C4-2B (cell line): ENCODE results near the gene RYR3.

Experiments used
- ZFX ChIP-seq: fragments of 450-650 bp; IDR thresholded peaks from 2 replicates; pipeline ENCODE4 v1.6.1; 2017
- TF ChIP-seq, protein P1 (sequence below): fragments of 450-650 bp; conservative IDR thresholded peaks from 2 replicates; pipeline ENCODE4 v1.5.1; 2017; ENCODE audit warnings: mild to moderate bottlenecking

DNA sequence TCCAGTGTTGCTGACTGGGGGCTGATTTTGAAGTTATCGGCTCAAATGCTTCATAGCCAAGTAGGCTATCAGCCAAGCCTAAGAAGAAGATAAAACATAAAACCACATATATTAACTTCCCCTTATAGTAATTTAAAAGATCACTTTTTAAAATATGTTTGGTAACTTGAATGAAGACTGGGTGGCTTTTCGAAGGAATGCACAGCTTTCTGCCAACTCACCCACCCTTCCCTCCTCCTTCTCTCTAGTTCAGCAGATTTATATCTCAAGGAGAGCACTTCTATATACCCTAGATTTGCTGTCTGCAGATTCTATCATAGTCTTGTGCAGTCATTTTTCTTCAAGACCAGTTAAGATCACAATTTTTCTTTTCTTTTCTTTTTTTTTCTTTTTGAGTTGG, 468.1 kb downstream of the RYR3 start:
- TF ChIP-seq, protein P1, sequence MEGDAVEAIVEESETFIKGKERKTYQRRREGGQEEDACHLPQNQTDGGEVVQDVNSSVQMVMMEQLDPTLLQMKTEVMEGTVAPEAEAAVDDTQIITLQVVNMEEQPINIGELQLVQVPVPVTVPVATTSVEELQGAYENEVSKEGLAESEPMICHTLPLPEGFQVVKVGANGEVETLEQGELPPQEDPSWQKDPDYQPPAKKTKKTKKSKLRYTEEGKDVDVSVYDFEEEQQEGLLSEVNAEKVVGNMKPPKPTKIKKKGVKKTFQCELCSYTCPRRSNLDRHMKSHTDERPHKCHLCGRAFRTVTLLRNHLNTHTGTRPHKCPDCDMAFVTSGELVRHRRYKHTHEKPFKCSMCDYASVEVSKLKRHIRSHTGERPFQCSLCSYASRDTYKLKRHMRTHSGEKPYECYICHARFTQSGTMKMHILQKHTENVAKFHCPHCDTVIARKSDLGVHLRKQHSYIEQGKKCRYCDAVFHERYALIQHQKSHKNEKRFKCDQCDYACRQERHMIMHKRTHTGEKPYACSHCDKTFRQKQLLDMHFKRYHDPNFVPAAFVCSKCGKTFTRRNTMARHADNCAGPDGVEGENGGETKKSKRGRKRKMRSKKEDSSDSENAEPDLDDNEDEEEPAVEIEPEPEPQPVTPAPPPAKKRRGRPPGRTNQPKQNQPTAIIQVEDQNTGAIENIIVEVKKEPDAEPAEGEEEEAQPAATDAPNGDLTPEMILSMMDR = no peak
- no peak for TF ChIP-seq ZFX
